ENCODE measurements around the gene DPH1. TPM values are rescaled to one million over a fixed set of nuclear protein-coding genes. Genes with fewer than 3 reads are reported as not detected.

The DPH1 gene
- total and polyA plus RNA-seq, 2 donors (not counting 1 experiment from before 2014, with no cell fraction given) = 23.1 to 28.5 TPM

DNA sequence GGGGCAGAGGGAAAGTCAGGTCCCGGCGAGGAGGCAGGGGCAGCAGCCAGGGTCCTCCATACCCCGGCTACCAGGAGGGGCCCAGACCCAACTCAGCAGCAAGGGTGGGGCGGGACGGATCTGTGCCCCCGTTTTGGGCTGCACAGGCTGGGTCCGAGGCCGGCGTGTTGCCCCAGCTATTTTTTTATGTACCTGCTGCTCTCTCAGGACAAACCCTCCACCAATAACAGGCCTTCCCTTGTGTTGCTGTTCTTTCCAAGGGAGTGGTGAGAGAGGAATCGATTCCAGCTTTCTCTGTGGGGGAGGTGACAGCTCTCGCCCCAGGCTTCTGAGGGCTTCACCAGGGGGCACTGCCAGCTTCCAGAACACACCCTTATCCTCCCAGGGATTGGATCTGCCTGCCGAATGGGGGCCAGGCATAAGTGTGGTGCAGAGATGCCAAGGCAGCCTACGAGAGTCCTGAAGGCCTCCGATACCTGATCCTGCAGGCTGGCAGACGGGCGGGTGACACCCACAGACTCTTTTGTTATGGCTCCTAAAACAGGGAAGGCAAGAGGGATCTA, 27.1 kb upstream of the DPH1 start:
- no peak overlapping the region for H2AFZ ChIP-seq (ENCODE audit: low read length)

DNA sequence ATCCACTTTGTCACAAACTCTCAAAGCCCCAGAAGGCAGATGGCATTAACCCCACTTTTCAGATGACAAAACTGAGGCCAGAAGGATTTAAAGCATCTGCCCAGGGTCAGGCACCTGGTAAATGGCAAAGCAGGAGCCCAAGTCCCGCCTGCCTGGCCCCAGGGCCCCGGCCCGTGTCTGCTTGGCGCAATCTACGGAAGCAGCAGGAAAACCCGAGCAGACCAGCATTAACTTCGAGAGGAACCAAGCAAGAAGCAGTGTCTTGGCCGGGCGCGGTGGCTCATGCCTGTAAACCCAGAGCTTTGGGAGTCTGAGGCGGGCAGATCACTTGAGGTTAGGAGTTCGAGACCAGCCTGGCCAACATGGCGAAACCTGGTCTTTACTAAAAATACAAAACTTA, 26.4 kb upstream of the DPH1 start:
- no peaks in the 10 kb centered on the region for H3K36me3 ChIP-seq (ENCODE audit: control insufficient read depth, insufficient read depth, low read length)
- no peaks in the 10 kb centered on the region for H4K20me1 ChIP-seq (ENCODE audit: control insufficient read depth, extremely low read depth, insufficient read depth, low read length)
- H3K4me2 ChIP-seq (ENCODE audit: extremely low read depth, insufficient read depth, low read length) = no peak overlapping the region
- H3K79me2 ChIP-seq (ENCODE audit: control insufficient read depth, insufficient read depth, low read length) = no peaks in the 10 kb centered on the region
- no peaks in the 10 kb centered on the region for H3K9me3 ChIP-seq (ENCODE audit: control insufficient read depth, insufficient read depth, low read depth, low read length)
- no peak overlapping the region for H2AFZ ChIP-seq (ENCODE audit: low read length)
- H3K9ac ChIP-seq (ENCODE audit: insufficient read depth, low read length) = no peak overlapping the region
- H3K4me3 ChIP-seq (replicated peaks in 1 of 4; ENCODE audit: control extremely low read depth in 1 of 4, insufficient read depth in 1 of 4, low read depth in 3 of 4, low read length in 4 of 4) = no peak overlapping the region
- no peak overlapping the region for H3K27ac ChIP-seq (ENCODE audit: insufficient read depth, low read length)
- H3K4me1 ChIP-seq (ENCODE audit: control insufficient read depth, extremely low read depth, insufficient read depth, low read length) = peaks cover 6% of the 10 kb centered on the region
- TF ChIP-seq, protein P1, sequence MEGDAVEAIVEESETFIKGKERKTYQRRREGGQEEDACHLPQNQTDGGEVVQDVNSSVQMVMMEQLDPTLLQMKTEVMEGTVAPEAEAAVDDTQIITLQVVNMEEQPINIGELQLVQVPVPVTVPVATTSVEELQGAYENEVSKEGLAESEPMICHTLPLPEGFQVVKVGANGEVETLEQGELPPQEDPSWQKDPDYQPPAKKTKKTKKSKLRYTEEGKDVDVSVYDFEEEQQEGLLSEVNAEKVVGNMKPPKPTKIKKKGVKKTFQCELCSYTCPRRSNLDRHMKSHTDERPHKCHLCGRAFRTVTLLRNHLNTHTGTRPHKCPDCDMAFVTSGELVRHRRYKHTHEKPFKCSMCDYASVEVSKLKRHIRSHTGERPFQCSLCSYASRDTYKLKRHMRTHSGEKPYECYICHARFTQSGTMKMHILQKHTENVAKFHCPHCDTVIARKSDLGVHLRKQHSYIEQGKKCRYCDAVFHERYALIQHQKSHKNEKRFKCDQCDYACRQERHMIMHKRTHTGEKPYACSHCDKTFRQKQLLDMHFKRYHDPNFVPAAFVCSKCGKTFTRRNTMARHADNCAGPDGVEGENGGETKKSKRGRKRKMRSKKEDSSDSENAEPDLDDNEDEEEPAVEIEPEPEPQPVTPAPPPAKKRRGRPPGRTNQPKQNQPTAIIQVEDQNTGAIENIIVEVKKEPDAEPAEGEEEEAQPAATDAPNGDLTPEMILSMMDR (conservative IDR thresholded peaks at IDR 0.05 in 1 of 2, IDR thresholded peaks at IDR 0.05 in 1 of 2; ENCODE audit: low read depth in 1 of 2, low read length in 2 of 2) = no peak
- no peak for TF ChIP-seq EZH2 (IDR thresholded peaks at IDR 0.05; ENCODE audit: low read length, missing control alignments)
- no peaks in the 10 kb centered on the region for H3K27me3 ChIP-seq (ENCODE audit: control insufficient read depth, insufficient read depth, low read length)
- no peak for DNase-seq (ENCODE audit: low read depth in 2 of 2)

More for the DNA sequence above, 27.1 kb upstream of the DPH1 start:
- DNase-seq (ENCODE audit: low read depth in 2 of 2) = no peak
- Histone ChIP-seq H3K4me1 (ENCODE audit: control insufficient read depth, extremely low read depth, insufficient read depth, low read length) (peaks cover 6% of the 10 kb centered on the region), H3K27me3 (ENCODE audit: control insufficient read depth, insufficient read depth, low read length) (no peaks in the 10 kb centered on the region), H3K36me3 (ENCODE audit: control insufficient read depth, insufficient read depth, low read length) (no peaks in the 10 kb centered on the region), H3K9ac (ENCODE audit: insufficient read depth, low read length) (no peak overlapping the region), H3K79me2 (ENCODE audit: control insufficient read depth, insufficient read depth, low read length) (no peaks in the 10 kb centered on the region), H3K9me3 (ENCODE audit: control insufficient read depth, insufficient read depth, low read depth, low read length) (no peaks in the 10 kb centered on the region), H3K4me3 (replicated peaks in 1 of 4; ENCODE audit: control extremely low read depth in 1 of 4, insufficient read depth in 1 of 4, low read depth in 3 of 4, low read length in 4 of 4) (no peak overlapping the region), H3K4me2 (ENCODE audit: extremely low read depth, insufficient read depth, low read length) (no peak overlapping the region), H3K27ac (ENCODE audit: insufficient read depth, low read length) (no peak overlapping the region), H4K20me1 (ENCODE audit: control insufficient read depth, extremely low read depth, insufficient read depth, low read length) (no peaks in the 10 kb centered on the region)
- no peak for TF ChIP-seq EZH2 (IDR thresholded peaks at IDR 0.05; ENCODE audit: low read length, missing control alignments)
- TF ChIP-seq, protein P1 (conservative IDR thresholded peaks at IDR 0.05 in 1 of 2, IDR thresholded peaks at IDR 0.05 in 1 of 2; ENCODE audit: low read depth in 1 of 2, low read length in 2 of 2) = no peak

DNA sequence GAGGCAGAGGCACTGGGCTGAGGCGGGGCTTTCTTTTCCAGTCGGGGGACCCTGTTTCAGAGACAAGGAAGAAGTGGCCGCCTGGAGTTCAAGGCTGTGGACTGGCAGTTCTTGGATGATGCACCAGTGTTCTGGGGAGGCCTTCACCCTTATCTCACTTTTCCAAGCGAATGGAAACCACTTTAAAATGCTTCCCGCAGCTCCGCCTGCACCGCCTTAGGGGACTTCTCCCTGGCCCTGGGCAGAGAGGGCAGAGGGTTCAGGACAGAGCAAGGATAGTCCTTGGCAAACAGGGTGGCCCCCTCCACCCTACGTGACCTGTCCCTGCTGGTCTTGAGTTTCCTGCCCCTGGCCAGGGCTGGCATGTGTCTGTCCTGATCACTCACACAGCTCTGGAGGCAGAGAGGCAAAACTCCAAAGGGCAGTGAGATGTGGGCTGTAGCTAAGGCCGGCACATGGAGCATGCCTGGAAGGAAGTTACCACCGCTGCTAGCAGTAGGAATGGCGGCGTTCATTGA, 25.5 kb upstream of the DPH1 start:
- no peak overlapping the region for H3K9ac ChIP-seq (ENCODE audit: insufficient read depth, low read length)
- H3K27ac ChIP-seq (ENCODE audit: insufficient read depth, low read length) = no peak overlapping the region
- no peaks in the 10 kb centered on the region for H3K79me2 ChIP-seq (ENCODE audit: control insufficient read depth, insufficient read depth, low read length)
- no peaks in the 10 kb centered on the region for H3K36me3 ChIP-seq (ENCODE audit: control insufficient read depth, insufficient read depth, low read length)
- no peak for TF ChIP-seq EZH2 (IDR thresholded peaks at IDR 0.05; ENCODE audit: low read length, missing control alignments)
- TF ChIP-seq, protein P1 (conservative IDR thresholded peaks at IDR 0.05 in 1 of 2, IDR thresholded peaks at IDR 0.05 in 1 of 2; ENCODE audit: low read depth in 1 of 2, low read length in 2 of 2) = no peak
- H3K4me2 ChIP-seq (ENCODE audit: extremely low read depth, insufficient read depth, low read length) = no peak overlapping the region
- no peak overlapping the region for H2AFZ ChIP-seq (ENCODE audit: low read length)
- H4K20me1 ChIP-seq (ENCODE audit: control insufficient read depth, extremely low read depth, insufficient read depth, low read length) = no peaks in the 10 kb centered on the region
- H3K4me3 ChIP-seq (replicated peaks in 1 of 4; ENCODE audit: control extremely low read depth in 1 of 4, insufficient read depth in 1 of 4, low read depth in 3 of 4, low read length in 4 of 4) = no peak overlapping the region
- no peaks in the 10 kb centered on the region for H3K27me3 ChIP-seq (ENCODE audit: control insufficient read depth, insufficient read depth, low read length)
- no peak for DNase-seq (ENCODE audit: low read depth in 2 of 2)
- no peaks in the 10 kb centered on the region for H3K9me3 ChIP-seq (ENCODE audit: control insufficient read depth, insufficient read depth, low read depth, low read length)
- peaks cover 4% of the 10 kb centered on the region for H3K4me1 ChIP-seq (ENCODE audit: control insufficient read depth, extremely low read depth, insufficient read depth, low read length)

Data from fibroblast of lung (primary cell).